ENCODE data around the gene SORL1-AS1.

The SORL1-AS1 gene

DNA sequence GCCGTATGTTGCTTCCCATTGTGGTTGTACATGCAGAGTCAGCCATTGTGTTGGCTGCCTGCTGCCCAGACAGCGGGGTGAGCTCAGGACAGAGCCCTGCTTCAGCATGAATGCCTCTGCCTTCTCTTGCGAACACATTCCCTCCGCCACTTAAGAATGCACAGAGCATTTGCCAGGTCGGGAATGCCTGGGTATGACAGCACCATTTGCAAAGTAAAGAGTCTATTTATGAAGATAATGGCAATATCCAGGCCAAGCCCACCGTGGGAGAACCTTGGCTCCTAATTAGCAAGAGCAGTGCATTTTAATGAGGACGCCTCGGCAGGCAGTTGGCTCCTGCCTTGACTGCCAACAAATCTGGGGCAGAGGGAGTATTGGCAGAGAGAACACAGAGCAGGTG lies 63.1 kb downstream of the SORL1-AS1 start:
- DNase-seq (ENCODE audit: low read depth), result no peak

Measured in activated T-cell treated with anti-CD3 and anti-CD28 coated beads for 24 hours (primary cell).